Tibial nerve (tissue), 4 donors: ENCODE data around the gene PPM1H. TPM values are rescaled to one million over a fixed set of nuclear protein-coding genes. Genes with fewer than 3 reads are reported as not detected.
"Not testable (repeated sequence)": the region's sequence is repeated elsewhere in the genome, so short reads cannot be mapped to it uniquely, and the experiment has no call there.

Experiments
- DNase-seq, 2 donors: peaks; one replicate each; pipeline ENCODE4 v3.0.0-alpha.2; 2019; ENCODE audit warnings: low spot score in 2 of 2
- H3K27ac ChIP-seq, 4 donors: fragments of 200-600 bp; sonication (generic) in 3 of 4; one replicate each; pipeline ENCODE4 v1.5.1; 2017 to 2019; ENCODE audit warnings: mild to moderate bottlenecking in 1 of 4
- H3K27me3 ChIP-seq, 2 donors: fragments of 200-600 bp; sonication (generic) in 1 of 2; one replicate each; pipeline versions ENCODE4 v1.5.1 to v1.6.0; 2017 to 2019
- H3K36me3 ChIP-seq, 3 donors: fragments of 200-600 bp; sonication (generic); one replicate each; pipeline ENCODE4 v1.5.1; 2018 to 2019
- H3K4me1 ChIP-seq, 4 donors: fragments of 200-600 bp; sonication (generic) in 3 of 4; one replicate each; pipeline ENCODE4 v1.5.1; 2017 to 2019
- H3K4me3 ChIP-seq, 4 donors: fragments of 200-600 bp; sonication (generic) in 3 of 4; one replicate each; pipeline ENCODE4 v1.5.1; 2017 to 2019; ENCODE audit warnings: mild to moderate bottlenecking in 1 of 4, moderate library complexity in 1 of 4
- H3K9me3 ChIP-seq, 4 donors: fragments of 200-600 bp; sonication (generic) in 3 of 4; one replicate each; pipeline ENCODE4 v1.5.1; 2017 to 2019
- EP300 ChIP-seq, 2 donors: sonication (generic); formaldehyde crosslinking; IDR thresholded peaks; one replicate each; pipeline ENCODE4 v1.6.1; 2017; ENCODE audit warnings: antibody characterized with exemption in 2 of 2, mild to moderate bottlenecking in 1 of 2
- POLR2A ChIP-seq, 2 donors: fragments of 450-650 bp; IDR thresholded peaks; one replicate each; pipeline ENCODE4 v1.6.1; 2017; ENCODE audit warnings: antibody characterized with exemption in 2 of 2, mild to moderate bottlenecking in 2 of 2, moderate library complexity in 2 of 2
- WGBS, 2 donors: methylation state at CpG; one replicate each; pipeline ENCODE4 v1.1.5; 2018; 5-methylcytosine and 5-hydroxymethylcytosine counted together
- total RNA-seq, 4 donors: library from RNA; depleted of rRNA; stranded (reverse); fragments of >200 nt; gene quantifications; one replicate each; pipeline ENCODE4 v1.1.0, GENCODE V29; 2016
- TF ChIP-seq, protein P1 (sequence below), 5 experiments: fragments of 200-600 bp in 3 of 5; fragments of 450-650 bp in 2 of 5; sonication (generic) in 3 of 5; IDR thresholded peaks; one replicate each; pipeline ENCODE4 v1.5.1; 2016 to 2019; ENCODE audit warnings: antibody characterized with exemption in 5 of 5, mild to moderate bottlenecking in 3 of 5, moderate library complexity in 2 of 5

Gene PPM1H
- total RNA-seq, 4 donors from 2014 or later: 0.78 to 2.6 (median 1.3) TPM

DNA sequence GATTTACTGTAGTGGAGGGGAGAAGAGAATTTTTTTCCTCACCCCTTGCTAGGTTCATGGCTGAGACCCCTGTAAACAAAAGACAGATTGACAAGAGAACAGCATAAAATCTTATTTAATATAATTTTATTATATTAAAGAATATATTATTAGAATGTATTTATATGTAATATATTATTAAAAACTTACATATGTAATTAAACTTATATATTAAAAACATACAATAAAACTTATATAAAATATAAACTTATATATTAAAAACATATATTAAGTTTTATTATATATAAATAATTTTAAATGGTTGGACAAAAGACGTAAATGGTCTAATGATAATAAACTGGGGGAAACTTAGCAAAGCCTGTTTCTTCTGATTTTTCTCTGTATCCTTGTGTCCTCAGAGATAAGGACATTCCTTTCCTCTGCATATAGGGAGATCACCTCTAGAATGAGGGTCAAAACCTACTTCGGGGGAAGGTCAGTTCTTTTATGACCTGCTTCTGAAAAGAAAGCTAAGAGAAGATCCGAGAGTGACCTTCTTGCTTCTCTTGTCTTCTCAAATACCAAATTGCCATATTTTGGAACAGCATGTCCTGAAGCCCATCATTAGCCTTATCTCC is 8.9 kb upstream of the PPM1H start:
- Histone ChIP-seq H3K9me3 (no peaks in the 10 kb centered on the region), H3K36me3 (no peaks in the 10 kb centered on the region), H3K4me3 (no peak overlapping the region), H3K27me3 (peaks cover 0 to 5% of the 10 kb centered on the region in 2 donors), H3K27ac (no peak overlapping the region), H3K4me1 (no peaks in the 10 kb centered on the region)
- TF ChIP-seq POLR2A (IDR thresholded peaks at IDR 0.05): no peak
- no peak for TF ChIP-seq EP300 (IDR thresholded peaks at IDR 0.05)
- TF ChIP-seq, protein P1, sequence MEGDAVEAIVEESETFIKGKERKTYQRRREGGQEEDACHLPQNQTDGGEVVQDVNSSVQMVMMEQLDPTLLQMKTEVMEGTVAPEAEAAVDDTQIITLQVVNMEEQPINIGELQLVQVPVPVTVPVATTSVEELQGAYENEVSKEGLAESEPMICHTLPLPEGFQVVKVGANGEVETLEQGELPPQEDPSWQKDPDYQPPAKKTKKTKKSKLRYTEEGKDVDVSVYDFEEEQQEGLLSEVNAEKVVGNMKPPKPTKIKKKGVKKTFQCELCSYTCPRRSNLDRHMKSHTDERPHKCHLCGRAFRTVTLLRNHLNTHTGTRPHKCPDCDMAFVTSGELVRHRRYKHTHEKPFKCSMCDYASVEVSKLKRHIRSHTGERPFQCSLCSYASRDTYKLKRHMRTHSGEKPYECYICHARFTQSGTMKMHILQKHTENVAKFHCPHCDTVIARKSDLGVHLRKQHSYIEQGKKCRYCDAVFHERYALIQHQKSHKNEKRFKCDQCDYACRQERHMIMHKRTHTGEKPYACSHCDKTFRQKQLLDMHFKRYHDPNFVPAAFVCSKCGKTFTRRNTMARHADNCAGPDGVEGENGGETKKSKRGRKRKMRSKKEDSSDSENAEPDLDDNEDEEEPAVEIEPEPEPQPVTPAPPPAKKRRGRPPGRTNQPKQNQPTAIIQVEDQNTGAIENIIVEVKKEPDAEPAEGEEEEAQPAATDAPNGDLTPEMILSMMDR (IDR thresholded peaks at IDR 0.05): no peak
- WGBS, 2 donors: 69 to 72% methylated on average over 3 of the region's 3 CpGs
- no peak for DNase-seq

DNA sequence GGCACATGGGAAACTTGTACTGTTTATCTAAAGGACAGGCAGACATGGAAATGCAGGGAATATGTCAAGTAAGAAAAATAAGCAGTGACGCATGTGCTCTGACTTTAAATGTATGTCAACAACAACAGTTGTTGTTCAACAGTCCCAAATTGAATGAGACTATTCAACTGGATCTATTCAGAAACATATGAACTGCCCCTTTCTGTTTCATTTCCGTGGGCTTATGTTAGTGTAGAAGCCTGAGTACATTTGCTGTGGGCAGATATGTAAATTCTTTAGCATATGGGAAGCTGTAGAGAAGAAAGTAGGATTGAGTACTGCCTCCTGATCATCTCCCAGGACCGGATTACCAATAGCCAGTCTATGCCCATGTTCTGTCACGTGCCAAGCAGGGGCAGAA is 7.4 kb upstream of the PPM1H start:
- H3K36me3 ChIP-seq: not testable (repeated sequence)
- 47 to 62% methylated on average over 4 of the region's 4 CpGs for WGBS, 2 donors

DNA sequence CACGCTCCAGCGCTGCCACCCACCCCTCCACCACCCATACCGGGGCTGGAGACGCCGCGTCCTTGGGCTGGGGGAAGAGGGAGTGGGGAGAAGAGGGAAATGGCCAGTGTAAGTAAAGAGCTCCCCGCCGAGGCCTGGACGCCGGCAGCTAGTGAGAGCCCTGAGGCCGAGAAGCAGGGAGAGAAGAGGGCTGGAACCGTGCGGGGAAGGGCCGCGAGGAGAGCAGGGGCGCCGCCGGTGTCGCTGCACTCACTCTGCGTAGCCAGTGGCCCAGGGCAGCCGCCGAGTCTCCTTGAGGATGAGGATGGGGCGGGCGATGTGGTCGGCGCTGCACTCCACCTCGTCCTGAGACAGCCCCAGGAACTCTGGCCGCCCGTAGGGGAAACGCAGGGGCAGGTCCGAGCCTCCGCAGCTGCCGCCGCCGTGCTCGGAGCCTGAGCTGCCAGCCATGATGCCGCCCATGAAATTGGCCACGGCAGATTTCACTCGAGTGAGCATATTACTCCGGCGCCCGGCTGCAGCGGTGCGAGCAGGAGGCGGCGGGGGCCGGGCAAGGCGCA is 631 bp downstream of the PPM1H start:
- peaks cover 0 to 25% (median 6%) of the 10 kb centered on the region in 4 donors for H3K4me1 ChIP-seq
- peak overlapping the region; percentile 64 to 79 (median 72) for H3K4me3 ChIP-seq
- no peak for DNase-seq
- no peaks in the 10 kb centered on the region for H3K9me3 ChIP-seq
- H3K27ac ChIP-seq: peak overlapping the region in 2 of 4 donors; percentile 4 to 43
- no peaks in the 10 kb centered on the region for H3K36me3 ChIP-seq
- peaks cover 0 to 9% of the 10 kb centered on the region in 2 donors for H3K27me3 ChIP-seq
- WGBS, 2 donors: 0 to 1% methylated on average over 24 to 34 of the region's 48 CpGs
- TF ChIP-seq POLR2A (IDR thresholded peaks at IDR 0.05): no peak
- no peak for TF ChIP-seq EP300 (IDR thresholded peaks at IDR 0.05)
- TF ChIP-seq, protein P1 (IDR thresholded peaks at IDR 0.05): no peak

More for the DNA sequence above, 7.4 kb upstream of the PPM1H start:
- H3K27ac ChIP-seq, DNase-seq, H3K27me3 ChIP-seq, H3K4me3 ChIP-seq, H3K4me1 ChIP-seq, H3K9me3 ChIP-seq: not testable (repeated sequence)

DNA sequence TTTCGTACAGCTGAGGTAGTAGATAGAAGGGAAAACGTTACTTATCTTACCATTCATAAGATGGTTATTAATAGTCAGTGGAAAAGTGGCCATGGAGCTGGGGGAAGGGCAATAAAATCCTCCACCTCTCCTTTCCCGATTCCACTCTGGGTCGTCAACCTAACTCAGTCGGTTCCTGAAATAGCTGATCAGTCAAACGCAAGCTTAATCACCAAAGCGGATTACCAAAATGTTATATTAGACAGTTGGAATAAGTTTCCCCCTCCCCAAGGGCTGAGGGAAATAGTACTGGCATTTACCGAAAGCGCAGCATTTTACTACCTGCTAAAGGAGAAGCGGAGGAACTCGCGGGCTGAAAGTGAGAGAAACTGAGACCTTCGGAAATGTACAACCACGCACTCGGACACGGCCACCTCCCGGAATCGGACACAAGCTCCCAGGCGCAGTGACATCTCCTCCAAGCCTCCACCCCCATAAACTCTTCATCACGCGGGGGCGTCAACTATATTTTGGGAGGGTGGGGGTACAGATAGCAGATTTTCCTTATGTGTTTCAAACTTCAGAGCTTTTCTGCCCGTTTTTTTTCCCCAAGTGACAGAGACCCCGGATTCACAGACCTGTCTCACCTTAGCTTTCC is 1.2 kb downstream of the PPM1H start:
- H3K9me3 ChIP-seq: no peaks in the 10 kb centered on the region
- H3K36me3 ChIP-seq: no peaks in the 10 kb centered on the region
- WGBS, 2 donors: 1% methylated on average over 24 of the region's 24 CpGs
- no peak for DNase-seq
- peaks cover 0 to 25% (median 6%) of the 10 kb centered on the region in 4 donors for H3K4me1 ChIP-seq
- peaks cover 0 to 9% of the 10 kb centered on the region in 2 donors for H3K27me3 ChIP-seq
- TF ChIP-seq EP300 (IDR thresholded peaks at IDR 0.05): no peak
- H3K4me3 ChIP-seq: peak overlapping the region; percentile 64 to 79 (median 72)
- H3K27ac ChIP-seq: peak overlapping the region in 1 of 4 donors; percentile 43

DNA sequence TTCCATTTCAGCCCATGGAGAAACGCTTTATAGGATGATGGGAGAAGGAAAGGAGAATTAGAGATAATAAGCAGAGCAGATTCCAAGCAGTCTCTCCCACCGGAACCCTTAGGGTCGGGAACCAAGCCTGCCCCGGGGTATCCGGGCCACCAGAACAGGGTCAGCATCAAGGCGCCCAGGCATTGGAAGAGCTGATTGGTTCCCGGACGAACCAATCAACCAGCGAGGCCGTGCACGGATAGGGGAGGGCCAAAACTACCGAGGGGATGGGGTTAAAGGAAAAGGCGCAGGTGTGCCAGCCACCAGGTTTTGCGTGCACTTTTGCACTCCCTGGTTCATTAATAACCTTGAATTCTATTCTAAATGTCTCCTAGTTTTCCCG is 1.7 kb downstream of the PPM1H start:
- Histone ChIP-seq H3K36me3 (no peaks in the 10 kb centered on the region), H3K27me3 (peaks cover 0 to 9% of the 10 kb centered on the region in 2 donors), H3K4me3 (peak overlapping the region; percentile 64 to 79 (median 72)), H3K4me1 (peaks cover 0 to 25% (median 6%) of the 10 kb centered on the region in 4 donors), H3K27ac (no peak overlapping the region), H3K9me3 (no peaks in the 10 kb centered on the region)
- no peak for TF ChIP-seq EP300 (IDR thresholded peaks at IDR 0.05)
- TF ChIP-seq, protein P1 (IDR thresholded peaks at IDR 0.05): no peak
- DNase-seq: no peak
- WGBS, 2 donors: 2 to 3% methylated on average over 15 of the region's 15 CpGs

DNA sequence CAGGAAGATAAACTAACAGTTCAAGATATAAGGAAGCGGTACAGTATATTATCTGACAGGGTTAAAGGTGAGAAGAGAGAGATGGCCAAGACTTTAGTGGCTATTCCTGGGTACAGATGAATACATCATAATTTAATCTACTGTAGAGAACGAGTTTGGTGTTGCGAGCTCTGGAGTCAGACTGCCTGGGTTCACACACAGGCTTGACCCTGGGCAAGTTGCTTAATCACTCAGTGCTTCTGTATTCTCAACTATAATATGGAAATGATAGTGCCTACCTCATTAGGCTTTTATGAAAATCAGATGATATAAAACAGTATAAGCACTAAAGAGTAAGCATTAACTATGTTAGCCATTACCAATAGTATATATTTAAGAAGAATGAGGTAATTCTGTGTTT is 3.5 kb downstream of the PPM1H start:
- TF ChIP-seq EP300 (IDR thresholded peaks at IDR 0.05) (no peak), POLR2A (IDR thresholded peaks at IDR 0.05) (no peak)
- TF ChIP-seq, protein P1 (IDR thresholded peaks at IDR 0.05): no peak
- Histone ChIP-seq H3K27me3 (peaks cover 0 to 9% of the 10 kb centered on the region in 2 donors), H3K9me3 (no peaks in the 10 kb centered on the region), H3K4me1 (peaks cover 0 to 25% (median 6%) of the 10 kb centered on the region in 4 donors), H3K27ac (no peak overlapping the region), H3K36me3 (no peaks in the 10 kb centered on the region), H3K4me3 (no peak overlapping the region)
- no peak for DNase-seq
- WGBS, 2 donors: 81 to 84% methylated on average over 3 of the region's 3 CpGs
